Fibroblast of lung (primary cell): ENCODE results near the gene EXOC2. TPM values are rescaled to one million over a fixed set of nuclear protein-coding genes. Genes with fewer than 3 reads are reported as not detected.

Source experiments
- DNase-seq, 2 donors: peaks; one replicate each; pipeline versions ENCODE4 v3.0.0 to v3.0.0-alpha.2; 2010; ENCODE audit warnings: low read depth in 2 of 2
- H2AFZ ChIP-seq: 2 replicates; pipeline ENCODE4 v1.5.1; 2012; ENCODE audit warnings: low read length, control low read depth, inconsistent platforms
- H3K27ac ChIP-seq: 2 replicates; pipeline ENCODE4 v1.5.1; 2011; ENCODE audit warnings: low read length, control low read depth; ENCODE audit not compliant: insufficient read depth
- H3K27me3 ChIP-seq: 2 replicates; pipeline ENCODE4 v1.5.1; 2011; ENCODE audit warnings: mild to moderate bottlenecking, low read length; ENCODE audit not compliant: control insufficient read depth, insufficient read depth
- H3K36me3 ChIP-seq: 2 replicates; pipeline ENCODE4 v1.5.1; 2011; ENCODE audit warnings: low read length; ENCODE audit not compliant: control insufficient read depth, insufficient read depth
- H3K4me1 ChIP-seq: 2 replicates; pipeline ENCODE4 v1.5.1; 2011; ENCODE audit warnings: low read length; ENCODE audit not compliant: control insufficient read depth, insufficient read depth; ENCODE audit errors: extremely low read depth
- H3K4me2 ChIP-seq: 2 replicates; pipeline ENCODE4 v1.5.1; 2011; ENCODE audit warnings: low read length, control low read depth; ENCODE audit not compliant: insufficient read depth; ENCODE audit errors: extremely low read depth
- H3K4me3 ChIP-seq, 4 experiments: fragments of 200-600 bp in 1 of 4; sonication (generic) in 1 of 4; replicated peaks in 1 of 4; 2 replicates each; pipeline ENCODE4 v1.5.1; 2011 to 2016; ENCODE audit warnings: low read length in 4 of 4, low read depth in 3 of 4, mild to moderate bottlenecking in 3 of 4, control low read depth in 2 of 4, inconsistent platforms in 1 of 4, mixed read lengths in 1 of 4; ENCODE audit not compliant: insufficient read depth in 1 of 4; ENCODE audit errors: control extremely low read depth in 1 of 4
- H3K79me2 ChIP-seq: 2 replicates; pipeline ENCODE4 v1.5.1; 2012; ENCODE audit warnings: mild to moderate bottlenecking, low read length, inconsistent platforms; ENCODE audit not compliant: control insufficient read depth, insufficient read depth
- H3K9ac ChIP-seq: 2 replicates; pipeline ENCODE4 v1.5.1; 2011; ENCODE audit warnings: mild to moderate bottlenecking, low read length, control low read depth; ENCODE audit not compliant: insufficient read depth
- H3K9me3 ChIP-seq: 2 replicates; pipeline ENCODE4 v1.5.1; 2012; ENCODE audit warnings: low read depth, low read length; ENCODE audit not compliant: control insufficient read depth, insufficient read depth
- H4K20me1 ChIP-seq: 2 replicates; pipeline ENCODE4 v1.5.1; 2011; ENCODE audit warnings: low read length; ENCODE audit not compliant: control insufficient read depth, insufficient read depth; ENCODE audit errors: extremely low read depth
- CTCF ChIP-seq, 2 donors: IDR thresholded peaks in 1 of 2; conservative IDR thresholded peaks in 1 of 2; 1 replicate in 1 of 2; 2 replicates in 1 of 2; pipeline ENCODE4 v1.5.1; 2011 to 2012; ENCODE audit warnings: low read length in 2 of 2, control low read depth in 1 of 2, inconsistent platforms in 1 of 2, low read depth in 1 of 2, mild to moderate bottlenecking in 1 of 2
- EZH2 ChIP-seq: IDR thresholded peaks from 2 replicates; pipeline ENCODE4 v1.5.1; 2012; ENCODE audit warnings: low read length, control low read depth, mild to moderate bottlenecking; ENCODE audit errors: missing control alignments
- polyA plus RNA-seq, 2 donors: library from polyadenylated mRNA; depleted of rRNA in 1 of 2; stranded (reverse) in 1 of 2; unstranded in 1 of 2; fragments of >200 nt; gene quantifications; 2 replicates each; pipeline ENCODE4 v1.2.1, GENCODE V29; 2011 to 2012; ENCODE audit warnings: missing spikeins in 1 of 2
- total RNA-seq: library from RNA; depleted of rRNA; stranded (reverse); fragments of >200 nt; gene quantifications from 2 replicates; pipeline ENCODE4 v1.2.1, GENCODE V29; 2014

Gene EXOC2
- total and polyA plus RNA-seq, 2 donors (not counting 1 experiment from before 2014, with no cell fraction given) = 19.7 to 42.3 TPM

DNA sequence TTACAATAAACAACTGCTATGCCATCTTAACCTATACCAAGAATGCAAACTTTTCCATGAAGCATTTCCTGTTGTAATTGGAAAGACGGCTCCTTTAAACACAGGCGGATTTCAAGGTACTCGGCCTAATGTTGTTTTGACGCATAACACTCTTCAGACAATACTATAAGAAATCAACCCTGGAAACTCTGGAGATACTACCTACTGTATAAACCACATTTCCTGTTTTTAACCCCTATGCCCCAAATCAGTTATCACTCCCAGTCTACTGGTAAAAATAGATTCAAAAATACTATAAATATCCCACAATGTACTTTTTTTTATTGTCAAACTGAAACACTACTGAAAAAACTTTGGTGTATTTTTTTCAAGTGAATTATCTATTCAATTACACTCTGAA is 183.3 kb downstream of the EXOC2 start:
- Histone ChIP-seq H2AFZ (no peak overlapping the region), H4K20me1 (no peaks in the 10 kb centered on the region), H3K27ac (no peak overlapping the region), H3K79me2 (no peaks in the 10 kb centered on the region), H3K4me2 (no peak overlapping the region), H3K36me3 (no peaks in the 10 kb centered on the region), H3K4me3 (no peak overlapping the region), H3K9me3 (no peaks in the 10 kb centered on the region), H3K9ac (no peak overlapping the region), H3K27me3 (no peaks in the 10 kb centered on the region), H3K4me1 (no peaks in the 10 kb centered on the region)
- DNase-seq = no peak
- TF ChIP-seq EZH2 (no peak), CTCF (conservative IDR thresholded peaks at IDR 0.05 in 1 of 2, IDR thresholded peaks at IDR 0.05 in 1 of 2; ENCODE audit: low read depth in 1 of 2, low read length in 2 of 2) (no peak)

DNA sequence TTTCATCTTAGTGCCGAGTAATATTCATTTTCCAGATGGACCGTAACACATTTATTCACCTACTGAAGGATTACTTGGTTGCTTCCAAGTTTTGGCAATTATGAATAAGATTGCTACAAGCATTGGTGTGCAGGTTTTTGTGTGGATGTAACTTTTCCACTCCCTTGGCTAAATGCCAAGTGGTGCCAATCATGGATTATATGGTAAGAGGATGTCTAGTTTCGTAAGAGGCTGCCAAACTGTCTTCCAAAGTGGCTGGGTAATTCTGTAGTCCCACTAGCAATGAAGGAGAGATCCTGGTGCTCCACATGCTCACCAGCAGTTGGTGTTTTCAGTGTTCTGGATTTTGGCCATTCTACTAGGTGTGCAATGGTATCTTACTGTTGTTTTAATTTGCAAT is 184.3 kb downstream of the EXOC2 start:
- no peak overlapping the region for H3K9ac ChIP-seq
- H3K4me1 ChIP-seq = no peaks in the 10 kb centered on the region
- TF ChIP-seq EZH2 (no peak), CTCF (conservative IDR thresholded peaks at IDR 0.05 in 1 of 2, IDR thresholded peaks at IDR 0.05 in 1 of 2; ENCODE audit: low read depth in 1 of 2, low read length in 2 of 2) (no peak)
- H3K36me3 ChIP-seq = no peaks in the 10 kb centered on the region
- no peaks in the 10 kb centered on the region for H3K79me2 ChIP-seq
- no peak for DNase-seq
- no peaks in the 10 kb centered on the region for H3K9me3 ChIP-seq
- H4K20me1 ChIP-seq = no peaks in the 10 kb centered on the region
- no peak overlapping the region for H2AFZ ChIP-seq
- H3K27ac ChIP-seq = no peak overlapping the region
- no peak overlapping the region for H3K4me2 ChIP-seq
- no peak overlapping the region for H3K4me3 ChIP-seq
- no peaks in the 10 kb centered on the region for H3K27me3 ChIP-seq

DNA sequence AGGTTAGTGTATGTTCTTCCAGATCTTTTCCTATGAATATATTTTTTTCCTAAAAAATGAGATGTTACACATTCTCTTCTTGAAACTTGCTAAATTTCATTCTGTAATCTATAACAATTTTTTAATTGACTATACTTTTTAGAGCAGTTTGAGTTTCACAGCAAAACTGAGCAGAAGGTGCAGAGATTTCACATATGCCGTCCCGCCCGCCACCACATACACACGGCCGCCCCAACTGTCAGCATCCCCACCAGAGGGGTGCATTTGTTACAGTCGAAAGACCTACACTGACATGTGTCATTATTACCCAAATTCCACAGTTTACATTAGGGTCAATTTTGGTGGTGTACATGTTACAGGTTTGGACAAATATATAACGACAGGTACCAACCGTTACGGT is 184.9 kb downstream of the EXOC2 start:
- H4K20me1 ChIP-seq = no peaks in the 10 kb centered on the region
- H2AFZ ChIP-seq = no peak overlapping the region
- H3K9ac ChIP-seq = no peak overlapping the region
- no peak overlapping the region for H3K4me2 ChIP-seq
- no peak overlapping the region for H3K4me3 ChIP-seq
- DNase-seq = no peak
- H3K9me3 ChIP-seq = no peaks in the 10 kb centered on the region
- no peaks in the 10 kb centered on the region for H3K79me2 ChIP-seq
- H3K27me3 ChIP-seq = no peaks in the 10 kb centered on the region
- H3K36me3 ChIP-seq = no peaks in the 10 kb centered on the region
- H3K4me1 ChIP-seq = no peaks in the 10 kb centered on the region
- TF ChIP-seq CTCF (conservative IDR thresholded peaks at IDR 0.05 in 1 of 2, IDR thresholded peaks at IDR 0.05 in 1 of 2; ENCODE audit: low read depth in 1 of 2, low read length in 2 of 2) = no peak
- no peak for TF ChIP-seq EZH2
- H3K27ac ChIP-seq = no peak overlapping the region
